NCI-H446 (cell line): ENCODE results near the gene PRAMEF11.
"Not testable (repeated sequence)": the region's sequence is repeated elsewhere in the genome, so short reads cannot be mapped to it uniquely, and the experiment has no call there.

ENCODE experiments used
- DNase-seq, 2 experiments: peaks; one replicate each; lab custom pipeline; 2025; lab: John Stamatoyannopoulos, UW

The PRAMEF11 gene

DNA sequence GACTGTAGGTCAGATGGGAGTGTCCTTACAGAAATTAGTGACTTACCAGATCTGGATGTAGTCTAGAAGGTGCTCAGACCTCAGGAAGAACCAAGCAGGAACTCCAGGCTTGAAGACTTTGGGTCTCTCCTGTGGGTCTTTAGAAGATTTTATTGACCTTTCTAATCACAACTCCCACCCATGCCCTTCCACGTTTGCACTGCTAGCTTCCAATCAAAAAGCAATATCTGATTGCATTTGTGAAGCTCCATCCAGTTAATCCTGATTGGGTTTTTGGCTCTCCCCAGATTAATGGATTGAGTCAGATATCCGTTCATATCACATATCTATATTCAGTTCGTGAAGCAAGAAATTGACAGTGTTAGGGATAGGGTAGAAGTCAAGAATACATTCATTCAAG, at the start of gene PRAMEF11:
TSS of gene PRAMEF11 (minus strand) at position 101 of the 400 bp plus-strand sequence. CDS start 2,621 bp downstream, outside the sequence.
- DNase-seq, result not testable (repeated sequence)

DNA sequence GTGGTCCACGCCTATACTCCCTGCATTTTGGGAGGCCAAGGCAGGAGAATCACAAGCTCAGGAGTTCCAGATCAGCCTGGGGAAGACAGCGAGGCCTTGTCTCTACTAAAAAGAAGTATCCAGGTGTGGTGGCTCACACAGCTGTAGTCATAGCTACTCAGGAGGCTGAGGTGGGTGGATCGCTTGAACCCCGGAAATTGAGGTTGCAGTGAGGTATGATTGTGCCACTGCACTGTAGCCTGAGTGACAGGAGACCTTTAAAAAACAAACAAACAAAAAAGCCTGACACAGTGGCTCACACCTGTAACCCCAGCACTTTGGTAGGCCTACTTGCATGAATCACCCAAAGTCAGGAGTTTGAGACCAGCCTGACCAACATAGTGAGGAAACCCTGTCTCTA, 47.2 kb upstream of the PRAMEF11 start:
- DNase-seq, result not testable (repeated sequence)

DNA sequence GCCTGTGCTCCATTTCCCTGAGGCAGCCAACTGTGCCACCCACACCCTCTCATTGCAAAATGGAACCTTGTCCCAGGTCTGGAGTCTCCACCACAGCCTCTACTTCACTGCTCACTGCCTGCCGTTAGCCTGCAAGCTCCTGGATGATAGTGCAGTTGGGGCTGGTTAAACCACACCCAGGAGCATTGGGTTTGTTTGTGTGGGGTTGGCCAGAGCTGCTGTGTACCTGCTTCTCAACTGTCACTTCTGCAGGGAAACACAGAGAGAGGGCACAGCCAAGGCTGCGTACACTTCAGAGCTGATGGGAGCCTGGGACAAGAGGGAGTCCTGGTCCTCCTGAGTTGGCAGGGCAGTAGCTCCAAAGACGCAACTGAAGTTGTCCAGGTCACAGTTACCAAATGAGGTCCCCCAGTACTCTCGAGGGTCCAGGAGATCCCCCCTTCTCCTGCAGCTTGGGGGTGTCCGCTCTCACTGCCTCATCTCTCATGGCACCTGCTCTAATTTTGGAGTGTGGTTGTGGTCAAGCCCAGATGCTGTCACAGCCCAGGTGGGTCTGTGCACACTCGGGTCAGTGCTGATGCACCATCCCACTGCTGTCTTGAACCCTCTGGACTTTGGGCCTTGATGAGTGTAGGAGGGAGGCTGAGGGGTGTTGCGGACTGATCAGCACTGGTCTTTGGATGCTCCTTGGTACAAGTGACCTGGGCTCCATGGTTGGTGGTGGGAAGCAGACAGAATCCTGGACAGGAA, 32.1 kb upstream of the PRAMEF11 start:
- DNase-seq, result not testable (repeated sequence)

DNA sequence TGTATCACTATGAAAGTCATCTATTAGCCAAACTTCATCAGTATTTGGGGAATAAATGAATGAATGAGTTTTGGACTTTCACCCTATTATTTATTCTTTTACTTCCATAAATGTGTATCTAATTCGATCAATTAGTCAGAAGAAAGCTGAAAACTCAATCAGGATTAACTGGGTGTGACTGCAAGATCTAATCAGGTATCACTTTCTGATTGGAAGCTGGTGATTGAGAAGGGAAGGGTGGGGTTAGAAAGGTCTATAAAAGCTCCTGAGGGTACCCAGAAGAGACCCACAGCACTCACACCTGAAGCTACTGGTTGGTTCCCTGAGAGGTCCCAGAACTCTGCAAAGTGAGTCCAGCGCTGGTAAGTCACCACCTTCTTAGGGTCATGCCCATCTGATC, 25.6 kb upstream of the PRAMEF11 start, which contains the start of gene PRAMEF2:
TSS of gene PRAMEF2 (plus strand) at position 301 of the 400 bp plus-strand sequence. CDS start 1,924 bp downstream, outside the sequence.
- not testable (repeated sequence) for DNase-seq

DNA sequence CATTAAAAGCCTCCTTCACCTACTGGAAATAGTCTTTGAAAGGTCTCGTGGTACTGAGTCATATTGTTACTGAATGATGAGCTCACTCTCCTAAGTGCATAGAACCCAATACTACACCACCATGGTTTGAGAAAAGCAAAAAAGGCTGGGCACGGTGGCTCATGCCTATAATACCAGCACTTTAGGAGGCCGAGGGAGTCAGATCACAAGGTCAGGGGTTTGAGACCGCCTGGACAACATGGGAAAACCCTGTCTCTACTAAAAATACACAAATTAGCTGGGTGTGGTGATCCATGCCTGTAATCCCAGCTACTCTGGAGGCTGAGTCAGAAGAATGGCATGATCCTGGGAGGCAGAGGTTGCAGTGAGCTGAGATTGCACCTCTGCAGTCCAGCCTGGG, 20.6 kb upstream of the PRAMEF11 start:
- no peak for DNase-seq

DNA sequence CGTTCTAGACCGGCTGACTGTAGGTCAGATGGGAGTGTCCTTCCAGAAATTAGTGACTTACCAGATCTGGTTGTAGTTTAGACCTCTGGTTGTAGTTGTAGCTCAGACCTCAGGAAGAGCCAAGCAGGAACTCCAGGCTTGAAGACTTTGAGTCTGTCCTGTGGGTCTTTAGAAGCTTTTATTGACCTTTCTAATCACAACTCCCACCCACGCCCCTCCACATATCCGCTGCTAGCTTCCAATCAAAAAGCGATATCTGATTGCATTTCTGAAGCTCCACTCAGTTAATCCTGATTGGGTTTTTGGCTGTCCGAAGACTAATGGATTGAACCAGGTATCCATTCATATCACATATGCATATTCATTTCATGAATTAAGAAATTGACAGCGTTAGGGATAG, 17.4 kb upstream of the PRAMEF11 start, which contains the start of gene HNRNPCL1:
TSS of gene HNRNPCL1 (minus strand) at position 101 of the 400 bp plus-strand sequence. CDS start 431 bp downstream, outside the sequence.
- not testable (repeated sequence) for DNase-seq

DNA sequence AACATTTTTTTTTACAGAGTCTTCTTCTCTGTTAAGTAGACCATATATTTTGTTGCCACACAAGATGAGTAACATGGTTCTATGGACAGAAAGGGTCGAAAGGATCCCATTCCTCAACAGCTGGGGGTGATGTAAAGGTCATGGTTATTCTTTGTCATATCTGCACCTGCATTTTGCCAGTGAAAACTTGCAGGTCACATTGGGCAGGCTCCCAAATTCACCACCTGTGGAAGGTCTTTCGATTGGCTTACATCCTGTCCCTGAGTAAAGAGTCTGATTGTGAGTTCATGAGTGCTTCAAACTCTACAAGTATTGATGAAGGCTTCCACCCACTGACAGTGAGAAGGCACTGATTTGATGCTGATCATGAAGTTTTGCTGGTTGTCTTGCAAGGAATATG, 2.0 kb upstream of the PRAMEF11 start:
- not testable (repeated sequence) for DNase-seq

DNA sequence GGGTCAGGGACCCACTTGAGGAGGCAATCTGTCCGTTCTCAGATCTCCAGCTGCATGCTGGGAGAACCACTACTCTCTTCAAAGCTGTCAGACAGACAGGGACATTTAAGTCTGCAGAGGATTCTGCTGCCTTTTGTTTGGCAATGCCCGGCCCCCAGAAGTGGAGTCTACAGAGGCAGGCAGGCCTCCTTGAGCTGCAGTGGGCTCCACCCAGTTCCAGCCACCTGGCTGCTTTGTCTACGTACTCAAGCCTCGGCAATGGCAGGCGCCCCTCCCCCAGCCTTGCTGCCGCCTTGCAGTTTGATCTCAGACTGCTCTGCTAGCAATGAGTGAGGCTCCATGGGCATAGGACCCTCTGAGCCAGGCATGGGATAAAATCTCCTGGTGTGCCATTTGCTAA, 12.1 kb downstream of the PRAMEF11 start:
- not testable (repeated sequence) for DNase-seq

DNA sequence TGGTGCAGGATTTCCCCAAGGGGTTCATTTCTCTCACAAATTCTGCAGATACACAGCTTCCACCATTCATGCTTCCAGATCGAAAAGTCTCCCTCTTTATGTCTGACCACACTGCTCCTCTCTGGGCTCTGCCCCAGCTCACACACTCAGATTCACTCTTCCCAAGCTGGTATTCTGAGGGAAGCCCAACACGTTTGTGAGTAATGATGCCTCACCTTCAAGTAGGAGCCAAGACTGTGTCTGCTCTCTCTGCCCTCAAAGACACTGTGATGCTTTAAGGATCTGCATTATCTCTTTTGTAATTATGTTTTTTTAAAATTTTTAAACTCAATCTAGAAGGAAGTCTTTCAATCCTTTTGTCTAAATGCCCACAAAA, 19.8 kb downstream of the PRAMEF11 start:
- no peak for DNase-seq

DNA sequence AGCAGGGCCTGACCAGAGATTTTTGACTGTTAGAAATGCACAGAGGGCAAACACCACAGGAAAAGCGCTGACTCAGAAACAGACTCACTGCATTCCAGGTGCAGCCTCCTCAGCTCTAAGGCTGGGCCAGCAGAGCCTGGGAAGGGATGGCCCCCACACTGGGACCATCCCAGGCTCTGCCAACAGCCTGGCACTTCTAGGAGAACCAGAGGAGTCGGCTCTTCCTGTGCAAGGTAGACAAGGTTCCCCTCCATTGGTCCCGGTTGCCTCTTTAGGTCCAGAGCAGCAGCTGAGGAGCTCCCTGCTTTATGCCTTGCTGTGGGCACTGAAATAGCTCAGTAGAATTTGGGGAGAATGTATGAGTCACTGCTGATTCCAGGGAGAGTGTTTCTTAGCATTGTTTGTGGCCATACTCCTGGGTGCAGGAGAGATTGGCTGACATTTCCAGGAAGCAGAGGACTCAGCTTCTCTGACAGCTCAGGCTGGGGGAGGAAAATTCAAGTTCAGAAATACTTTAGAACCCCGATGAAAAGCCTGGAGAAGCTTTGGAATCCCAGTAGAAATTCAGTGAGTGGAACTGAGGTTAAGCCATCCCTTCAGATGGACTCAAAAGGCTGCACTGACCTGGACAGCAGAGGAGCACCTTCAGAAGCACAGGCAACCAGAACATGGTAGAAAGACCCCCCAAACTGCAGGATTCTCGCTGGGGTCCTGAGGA, 20.4 kb downstream of the PRAMEF11 start:
- no peak for DNase-seq

DNA sequence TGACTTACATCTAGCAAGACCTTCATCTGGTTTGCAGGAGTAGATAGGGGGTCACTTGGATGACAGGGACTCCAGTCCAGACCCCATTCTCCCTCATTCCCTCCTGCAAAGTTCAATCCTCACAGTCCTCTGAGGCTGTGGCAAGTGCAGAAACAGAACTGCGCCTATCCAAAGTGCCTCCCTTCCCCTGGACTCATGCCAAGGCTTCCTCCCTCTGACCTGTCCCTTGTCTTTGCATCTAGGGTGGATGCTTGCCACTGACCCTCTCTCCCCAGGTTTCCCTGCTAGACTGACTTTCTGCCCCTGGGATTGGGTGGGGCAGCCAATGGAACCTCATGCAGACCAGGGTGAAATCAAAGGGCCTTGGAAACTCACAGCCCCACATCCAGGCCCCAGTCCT, 21.3 kb downstream of the PRAMEF11 start:
- no peak for DNase-seq

DNA sequence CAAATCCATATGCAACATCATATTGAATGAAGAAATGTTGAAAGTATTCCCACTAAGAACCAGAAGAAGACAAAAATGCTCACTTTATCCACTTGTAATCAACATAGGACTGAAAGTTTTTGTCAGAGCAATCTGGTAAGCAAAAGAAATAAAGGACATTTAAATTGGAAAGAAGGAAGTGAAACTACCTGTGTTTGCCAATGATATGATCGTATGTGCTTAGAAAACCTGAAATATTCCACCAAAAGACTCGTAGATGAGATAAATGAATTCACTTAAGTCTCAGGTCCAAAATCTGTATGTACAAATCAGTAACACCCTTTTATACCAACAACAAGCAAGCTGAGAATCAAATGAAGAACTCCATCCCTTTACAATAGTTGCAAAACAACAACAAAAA, 31.5 kb downstream of the PRAMEF11 start:
- DNase-seq, result no peak

DNA sequence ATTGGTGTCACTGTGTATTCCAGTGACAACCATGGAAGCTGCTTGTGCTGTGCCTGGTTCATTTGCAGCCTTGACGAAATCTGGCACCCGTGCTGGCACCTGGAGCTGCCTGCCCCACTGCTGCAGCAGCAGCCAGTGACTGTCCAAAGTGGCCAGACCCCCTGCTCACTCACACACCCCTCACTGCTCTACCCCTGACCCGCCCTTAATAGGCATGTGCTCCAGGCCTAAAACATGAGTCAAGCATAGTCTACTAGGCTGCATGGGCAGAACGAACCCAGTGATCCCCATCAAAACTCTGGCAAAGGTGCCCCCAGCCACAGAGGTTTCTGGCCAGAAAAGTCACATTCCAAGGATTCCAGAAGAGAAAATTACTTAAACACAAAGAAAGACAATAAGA, 32.3 kb downstream of the PRAMEF11 start:
- no peak for DNase-seq

DNA sequence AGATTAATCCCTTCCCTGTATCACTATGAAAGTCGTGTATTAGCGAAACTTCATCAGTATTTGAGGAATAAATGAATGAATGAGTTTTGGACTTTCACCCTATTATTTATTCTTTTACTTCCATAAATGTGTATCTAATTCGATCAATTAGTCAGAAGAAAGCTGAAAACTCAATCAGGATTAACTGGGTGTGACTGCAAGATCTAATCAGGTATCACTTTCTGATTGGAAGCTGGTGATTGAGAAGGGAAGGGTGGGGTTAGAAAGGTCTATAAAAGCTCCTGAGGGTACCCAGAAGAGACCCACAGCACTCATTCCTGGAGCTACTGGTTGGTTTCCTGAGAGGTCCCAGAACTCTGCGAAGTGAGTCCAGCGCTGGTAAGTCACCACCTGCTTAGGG, 40.1 kb downstream of the PRAMEF11 start, which contains the start of gene PRAMEF1:
TSS of gene PRAMEF1 (plus strand) at position 301 of the 400 bp plus-strand sequence. CDS start 1,831 bp downstream, outside the sequence.
- not testable (repeated sequence) for DNase-seq

DNA sequence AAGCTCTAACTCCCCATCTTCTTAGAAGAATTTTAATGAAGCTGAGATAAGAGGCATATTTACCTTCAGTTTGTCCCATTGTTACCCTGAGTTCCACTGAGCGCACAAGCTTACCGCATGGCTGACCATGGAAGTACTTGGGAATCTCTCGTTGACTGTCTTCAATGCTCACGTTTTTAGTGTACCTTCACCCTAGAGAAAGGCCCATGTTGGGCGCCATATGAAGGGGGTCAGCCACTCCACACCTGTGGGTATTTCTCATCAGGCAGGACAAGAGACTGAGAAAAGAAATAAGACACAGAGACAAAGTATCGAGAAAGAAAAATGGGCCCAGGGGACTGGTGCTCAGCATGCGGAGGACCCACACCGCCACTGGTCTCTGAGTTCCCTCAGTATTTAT, 46.5 kb downstream of the PRAMEF11 start:
- not testable (repeated sequence) for DNase-seq

DNA sequence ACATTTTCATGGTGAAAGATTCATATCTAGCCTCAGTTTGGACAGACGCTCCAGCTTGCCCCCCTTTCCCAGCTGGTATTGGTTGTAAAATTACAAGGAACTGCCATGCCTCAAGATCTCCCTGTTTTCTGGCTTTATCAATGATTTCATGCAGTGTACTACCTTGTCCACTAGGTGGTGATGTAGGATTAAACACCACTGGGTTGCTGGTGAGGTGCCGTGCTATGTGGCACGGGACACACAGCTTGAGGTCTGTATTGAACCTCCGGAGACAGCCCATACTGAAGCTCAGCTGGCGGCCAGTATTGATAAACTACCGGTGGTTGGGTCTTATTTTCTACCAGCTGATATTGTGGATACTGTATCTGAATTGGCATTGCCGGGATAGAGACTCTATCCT, 47.4 kb downstream of the PRAMEF11 start:
- peak in 1 of 2 experiments; percentile 38 for DNase-seq

DNA sequence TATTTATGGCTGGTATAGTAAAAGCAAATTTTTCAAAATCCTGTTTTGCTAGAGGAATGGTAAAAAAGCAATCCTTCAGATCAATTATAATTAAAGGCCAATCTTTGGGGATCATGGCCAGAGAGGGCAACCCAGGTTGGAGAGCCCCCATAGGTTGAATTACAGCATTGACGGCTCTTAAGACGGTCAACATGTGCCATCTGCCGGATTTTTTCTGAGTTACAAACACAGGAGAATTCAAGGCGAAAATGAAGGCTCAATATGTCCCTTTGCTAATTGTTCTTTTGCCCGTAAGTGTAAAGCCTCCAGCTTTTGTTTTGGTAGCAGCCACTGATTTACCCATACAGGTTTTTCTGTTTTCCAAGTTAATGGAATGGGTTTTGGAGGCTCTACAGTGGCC, 49.7 kb downstream of the PRAMEF11 start:
- peak in 1 of 2 experiments; percentile 19 for DNase-seq

DNA sequence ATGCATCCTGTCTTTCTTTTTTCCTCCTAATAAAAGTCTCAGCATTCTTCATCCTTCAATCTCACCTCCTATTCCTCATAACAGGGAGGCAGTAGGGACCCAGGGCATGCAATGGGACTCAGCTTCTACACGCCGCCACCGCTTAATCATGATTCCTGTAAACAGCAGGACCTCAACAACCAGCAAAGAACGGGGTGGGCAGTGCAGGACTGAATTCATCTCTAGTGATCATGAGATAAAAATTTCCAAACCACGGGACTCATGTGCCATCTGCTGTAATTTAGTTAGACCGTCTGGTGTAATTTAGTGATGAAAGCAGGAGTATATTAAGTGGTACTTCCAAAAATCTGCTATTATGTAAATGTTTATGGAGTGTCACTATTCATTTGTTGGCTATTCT, 52.3 kb downstream of the PRAMEF11 start:
- DNase-seq, result no peak

DNA sequence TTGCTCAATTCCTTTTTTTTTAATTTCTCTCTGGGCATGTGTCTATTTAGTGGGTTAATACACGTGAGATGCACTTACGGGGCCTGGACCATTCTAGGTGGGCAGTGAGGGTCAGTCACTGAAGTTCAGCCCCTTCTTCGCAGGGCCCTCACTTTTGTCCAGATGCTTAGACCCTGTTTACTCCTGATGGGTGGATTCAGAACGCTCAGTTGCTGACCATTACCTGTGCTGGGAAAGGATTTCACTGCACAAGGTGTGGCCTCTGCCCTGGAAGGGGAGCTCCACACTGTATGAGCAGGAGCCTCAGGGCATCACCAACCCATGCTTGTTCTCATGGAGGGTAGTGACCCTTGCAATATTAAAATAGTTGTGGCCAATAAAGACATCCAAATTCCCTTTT, 53.1 kb downstream of the PRAMEF11 start:
- no peak for DNase-seq

DNA sequence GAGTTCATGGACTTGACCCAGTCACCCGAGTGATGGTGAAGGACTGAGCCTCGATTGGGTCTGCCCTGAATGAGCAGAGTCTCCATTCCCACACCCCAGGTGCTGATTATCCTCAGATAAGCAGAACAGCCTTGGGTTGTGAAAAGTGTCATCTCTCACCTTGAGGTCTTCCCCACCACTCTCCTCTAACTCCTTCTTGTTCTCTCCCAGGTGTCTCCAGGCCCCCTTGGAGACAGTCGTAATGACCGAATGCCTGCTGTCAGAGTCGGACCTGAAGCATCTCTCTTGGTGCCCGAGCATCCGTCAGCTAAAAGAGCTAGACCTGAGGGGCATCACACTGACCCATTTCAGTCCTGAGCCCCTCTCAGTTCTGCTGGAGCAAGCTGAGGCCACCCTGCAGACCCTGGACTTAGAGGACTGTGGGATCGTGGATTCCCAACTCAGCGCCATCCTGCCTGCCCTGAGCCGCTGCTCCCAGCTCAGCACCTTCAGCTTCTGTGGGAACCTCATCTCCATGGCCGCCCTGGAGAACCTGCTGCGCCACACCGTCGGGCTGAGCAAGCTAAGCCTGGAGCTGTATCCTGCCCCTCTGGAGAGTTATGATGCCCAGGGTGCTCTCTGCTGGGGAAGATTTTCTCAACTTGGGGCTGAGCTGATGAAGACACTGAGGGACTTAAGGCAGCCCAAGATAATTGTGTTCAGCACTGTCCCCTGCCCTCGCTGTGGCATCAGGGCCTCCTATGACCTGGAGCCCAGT, 54.2 kb downstream of the PRAMEF11 start:
- no peak for DNase-seq

DNA sequence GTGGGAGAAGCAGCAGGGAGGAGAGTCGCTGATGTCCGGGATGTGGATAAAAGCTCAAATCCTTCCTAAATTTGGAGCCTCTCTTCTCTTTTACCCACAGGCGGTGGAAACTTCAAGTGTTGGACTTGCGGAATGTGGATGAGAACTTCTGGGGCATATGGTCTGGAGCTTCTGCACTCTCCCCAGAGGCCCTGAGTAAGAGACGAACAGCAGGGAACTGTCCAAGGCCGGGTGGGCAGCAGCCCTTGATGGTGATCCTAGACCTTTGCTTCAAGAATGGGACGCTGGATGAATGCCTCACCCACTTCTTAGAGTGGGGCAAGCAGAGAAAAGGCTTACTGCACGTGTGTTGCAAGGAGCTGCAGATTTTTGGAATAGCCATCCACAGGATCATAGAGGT, 55.8 kb downstream of the PRAMEF11 start:
- DNase-seq, result no peak

DNA sequence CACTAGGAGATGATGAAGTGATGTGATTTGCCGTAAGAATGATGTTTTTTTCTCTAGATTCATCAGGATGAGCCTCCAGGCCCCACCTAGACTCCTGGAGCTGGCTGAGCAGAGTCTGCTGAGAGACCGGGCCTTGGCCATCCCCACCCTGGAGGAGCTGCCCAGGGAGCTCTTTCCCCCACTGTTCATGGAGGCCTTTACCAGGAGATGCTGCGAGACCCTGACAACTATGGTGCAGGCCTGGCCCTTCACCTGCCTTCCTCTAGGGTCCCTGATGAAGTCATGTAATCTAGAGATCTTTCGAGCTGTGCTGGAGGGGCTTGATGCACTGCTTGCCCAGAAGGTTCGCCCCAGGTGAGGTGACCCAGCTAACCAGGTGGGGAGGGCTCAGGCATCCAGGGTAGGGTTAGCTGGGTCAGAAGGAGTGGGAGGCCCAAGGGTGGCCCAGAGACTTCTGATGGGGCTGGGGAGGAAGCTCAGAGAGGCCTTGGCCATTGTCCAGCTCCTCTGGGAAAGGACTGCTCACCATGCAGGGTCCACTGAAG, 56.3 kb downstream of the PRAMEF11 start:
- DNase-seq, result no peak
